CD4-positive, alpha-beta T cell treated with Interleukin-4 for 1 hour (primary cell): Measurements from ENCODE around the gene SEL1L3.
"Not testable (repeated sequence)": the region's sequence is repeated elsewhere in the genome, so short reads cannot be mapped to it uniquely, and the experiment has no call there.

ENCODE experiments used
- DNase-seq, 2 donors: peaks; one replicate each; pipeline ENCODE4 v3.0.0-alpha.2; 2020 to 2022

SEL1L3 gene

GRCh38 chr4:25879091-25879584 is 16.4 kb upstream of the SEL1L3 start:
- no peak for DNase-seq

DNA sequence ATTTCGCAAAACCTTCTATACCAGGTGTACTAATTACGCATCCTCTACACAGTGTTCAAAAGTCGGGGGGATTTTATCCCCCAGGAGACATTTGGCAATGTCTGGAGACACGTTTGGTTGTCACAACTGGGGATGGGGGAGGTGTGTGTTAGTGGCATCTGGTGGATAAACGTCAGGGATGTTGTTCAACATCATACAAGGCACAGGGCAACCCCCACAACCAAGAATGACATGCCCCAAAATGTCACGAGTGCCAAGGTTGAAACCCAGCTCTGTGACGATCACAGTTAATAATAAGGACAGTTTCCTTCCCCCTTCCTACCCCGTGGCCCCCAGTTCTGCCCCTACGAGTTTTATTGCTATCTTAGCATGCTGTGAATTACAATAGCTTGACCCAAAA is 15.9 kb upstream of the SEL1L3 start:
- peak in 1 of 2 donors; percentile 73 for DNase-seq

DNA sequence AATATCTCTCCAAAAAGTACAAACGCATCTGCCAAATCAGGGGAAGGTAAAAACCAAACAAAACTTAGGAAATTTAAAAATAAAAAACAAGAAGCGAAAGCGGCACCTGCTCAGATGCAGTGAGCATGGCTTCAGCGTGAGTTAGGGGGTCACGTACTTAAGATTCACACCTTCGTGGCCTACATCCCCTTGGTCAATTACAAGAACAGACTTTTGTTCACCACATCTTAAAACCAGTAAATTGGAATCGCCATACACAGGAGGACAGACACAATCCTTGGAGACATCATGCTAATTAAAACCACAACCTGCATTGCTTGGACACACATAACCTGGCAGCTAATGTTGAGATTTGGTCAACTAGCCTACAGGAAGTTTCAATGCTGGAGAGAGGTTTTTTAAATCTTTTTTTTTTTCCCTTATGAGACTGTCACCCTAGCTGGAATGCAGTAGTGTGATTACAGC is 12.5 kb upstream of the SEL1L3 start:
- peak in 1 of 2 donors; percentile 68 for DNase-seq

DNA sequence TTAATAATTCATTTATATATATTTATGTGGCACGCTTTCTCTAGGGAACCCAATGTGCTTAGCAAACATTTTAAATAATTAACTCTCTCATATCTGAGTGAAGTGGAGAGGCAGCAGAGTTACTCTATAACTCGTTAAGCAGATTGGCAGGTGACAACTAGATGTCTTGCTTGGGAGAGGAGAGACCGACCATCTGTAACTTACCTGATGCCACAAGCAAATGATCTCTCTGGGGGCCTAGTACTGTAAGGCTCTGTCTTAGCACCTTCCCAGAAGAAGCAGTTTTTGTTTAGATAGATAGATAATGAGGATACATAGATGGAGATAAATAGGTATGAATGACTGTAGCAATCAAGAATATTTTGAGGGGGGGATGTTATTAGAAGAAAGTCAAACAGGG is 11.9 kb upstream of the SEL1L3 start:
- no peak for DNase-seq

DNA sequence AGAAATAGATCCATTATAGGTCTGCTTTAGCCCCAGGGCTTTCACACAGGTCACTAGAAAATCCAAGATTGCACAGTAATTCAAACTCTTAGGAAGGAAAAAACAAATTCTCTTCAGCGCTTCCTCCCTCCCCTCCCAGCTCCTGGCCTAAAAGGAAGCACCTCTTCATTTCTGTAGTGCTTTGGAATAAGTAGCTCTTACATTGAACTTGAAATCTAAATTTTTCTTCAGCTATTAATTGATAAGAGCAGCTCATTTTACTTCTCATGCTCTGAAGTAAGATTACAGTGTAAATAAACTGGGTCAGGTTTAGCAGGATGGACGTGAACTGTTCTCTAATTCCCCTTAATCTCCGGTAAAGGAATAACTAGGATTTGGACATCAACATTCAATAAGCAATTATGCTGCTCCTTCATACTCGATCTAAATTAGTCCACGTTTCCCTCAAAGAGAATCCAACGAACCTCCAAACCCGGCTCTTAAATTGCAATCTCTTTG is 10.9 kb upstream of the SEL1L3 start:
- no peak for DNase-seq

GRCh38 chr4:25872851-25873631 is 10.3 kb upstream of the SEL1L3 start:
- DNase-seq = no peak

DNA sequence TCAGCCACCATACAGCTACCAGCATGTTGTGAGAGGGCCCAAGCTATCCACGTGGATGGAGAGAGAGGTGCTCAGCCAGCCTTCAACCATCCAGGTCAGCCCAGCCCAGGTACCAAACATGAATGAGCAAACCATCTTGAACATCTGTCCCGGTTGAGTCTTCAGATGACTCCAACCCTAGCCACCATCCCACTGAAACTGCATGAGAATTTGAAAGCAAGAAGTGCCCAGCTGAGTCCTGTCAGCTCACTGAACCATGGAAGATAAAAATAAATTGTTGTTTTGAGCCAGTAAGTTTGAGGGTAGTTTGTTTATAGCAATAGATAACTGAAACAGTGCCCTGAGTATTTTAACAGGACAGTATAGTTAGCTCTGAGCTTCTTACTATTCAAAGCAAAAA is 7.3 kb upstream of the SEL1L3 start:
- no peak for DNase-seq

GRCh38 chr4:25867781-25868294 is 5.0 kb upstream of the SEL1L3 start:
- no peak for DNase-seq

- DNase-seq = not testable (repeated sequence)
These were observed 3.6 kb upstream of the SEL1L3 start for GRCh38 chr4:25866401-25866800.

DNA sequence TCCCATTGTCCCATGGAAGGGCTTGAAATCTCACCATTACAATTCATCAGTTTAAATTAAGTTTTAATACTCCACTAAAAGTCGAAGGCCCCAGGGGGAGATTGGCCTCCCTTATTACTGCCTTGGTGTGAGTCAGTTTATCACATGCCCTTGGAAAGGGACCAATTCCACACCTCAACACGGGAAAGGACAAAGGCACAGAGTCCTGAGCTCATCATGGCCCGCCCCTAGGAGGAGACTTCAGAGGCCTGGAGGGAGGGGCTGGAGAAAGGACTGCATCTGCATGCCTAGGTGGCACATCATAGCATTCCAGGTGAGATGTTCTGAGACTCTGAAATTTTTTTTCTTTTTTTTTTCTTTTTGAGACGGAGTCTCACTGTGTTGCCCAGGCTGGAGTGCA is 2.8 kb upstream of the SEL1L3 start:
- DNase-seq = no peak

DNA sequence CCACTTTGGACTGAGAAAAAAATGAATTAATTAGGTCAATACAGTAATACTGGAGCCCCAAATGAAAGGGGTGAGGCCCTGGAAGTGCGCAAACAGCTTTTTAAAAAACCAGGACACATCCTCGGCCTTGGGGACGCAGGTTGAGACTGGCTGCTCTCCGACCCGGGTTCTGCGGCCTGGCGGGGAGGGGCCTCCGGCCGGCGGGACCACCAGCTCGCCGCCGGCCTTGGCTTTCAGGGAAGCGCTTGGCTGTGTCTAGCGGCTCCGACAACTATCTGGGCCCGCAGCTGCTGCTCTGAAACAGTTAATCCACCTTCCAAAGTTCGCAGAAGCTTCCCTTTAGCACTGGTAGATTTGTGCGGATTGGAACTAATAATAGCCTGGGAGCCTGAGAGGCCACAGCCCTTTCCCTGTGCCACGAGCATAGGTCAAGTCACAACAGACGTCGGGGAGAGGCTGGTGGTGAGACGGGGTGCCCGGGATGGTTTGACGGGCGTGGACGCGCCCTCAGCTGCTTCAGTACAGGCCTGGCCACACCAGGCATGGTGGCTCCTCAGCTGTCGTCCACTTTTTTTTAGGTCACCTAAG is 1.1 kb upstream of the SEL1L3 start:
- no peak for DNase-seq

GRCh38 chr4:25863347-25863784 is 578 bp upstream of the SEL1L3 start:
- DNase-seq = peak; percentile 14 to 18

DNA sequence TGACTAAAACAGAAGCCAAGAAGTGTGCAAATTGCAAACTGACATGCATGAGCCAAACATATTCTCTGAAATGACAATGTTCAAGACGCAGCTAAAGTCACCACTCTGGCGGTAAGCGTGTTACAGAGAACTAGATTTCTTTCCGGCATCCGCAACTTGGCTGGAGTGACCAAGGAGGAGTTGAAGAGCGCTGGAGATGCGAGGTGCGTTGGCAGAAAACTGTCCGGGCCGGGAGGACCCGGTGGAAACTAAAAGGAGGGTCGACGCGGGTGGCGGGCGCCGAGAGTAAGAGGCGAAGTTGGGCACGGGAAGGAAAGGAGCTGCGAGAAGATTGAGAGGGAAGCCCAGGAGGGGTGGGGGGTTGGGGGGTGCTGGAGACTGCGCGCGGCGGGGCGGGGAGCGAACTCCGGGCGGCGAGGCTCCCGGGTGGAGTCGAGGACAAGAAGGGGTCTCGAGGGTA is 807 bp downstream of the SEL1L3 start:
- peak; percentile 24 to 41 for DNase-seq

- peak in 1 of 2 donors; percentile 32 for DNase-seq
These were observed 1.4 kb downstream of the SEL1L3 start for GRCh38 chr4:25861280-25861950.

GRCh38 chr4:25860586-25861279 is 2.1 kb downstream of the SEL1L3 start:
- peak; percentile 48 to 74 for DNase-seq

GRCh38 chr4:25859429-25860148 is 3.2 kb downstream of the SEL1L3 start:
- DNase-seq = peak; percentile 50 to 75

GRCh38 chr4:25857851-25858400 is 4.9 kb downstream of the SEL1L3 start:
- DNase-seq = no peak

GRCh38 chr4:25857403-25857802 is 5.4 kb downstream of the SEL1L3 start:
- DNase-seq = peak in 1 of 2 donors; percentile 35

DNA sequence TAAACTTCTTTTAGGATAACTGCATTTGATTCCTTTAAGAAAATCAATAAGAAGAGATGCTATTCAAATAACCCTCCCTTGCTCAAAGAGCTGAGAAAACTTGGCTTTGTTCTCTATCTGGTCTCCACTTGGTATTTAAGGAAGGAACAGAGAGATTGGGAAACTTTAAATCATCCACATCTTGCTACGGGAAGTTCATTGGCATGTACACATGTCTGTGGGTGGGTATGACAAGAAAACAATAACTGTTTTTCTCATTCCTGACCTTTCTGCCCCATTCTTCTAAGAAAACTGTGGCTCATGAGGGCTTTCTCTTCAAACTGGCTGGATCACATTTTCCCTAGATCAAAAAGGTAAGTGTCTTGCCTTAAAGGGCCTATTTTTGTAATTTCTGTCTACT is 6.0 kb downstream of the SEL1L3 start:
- no peak for DNase-seq

DNA sequence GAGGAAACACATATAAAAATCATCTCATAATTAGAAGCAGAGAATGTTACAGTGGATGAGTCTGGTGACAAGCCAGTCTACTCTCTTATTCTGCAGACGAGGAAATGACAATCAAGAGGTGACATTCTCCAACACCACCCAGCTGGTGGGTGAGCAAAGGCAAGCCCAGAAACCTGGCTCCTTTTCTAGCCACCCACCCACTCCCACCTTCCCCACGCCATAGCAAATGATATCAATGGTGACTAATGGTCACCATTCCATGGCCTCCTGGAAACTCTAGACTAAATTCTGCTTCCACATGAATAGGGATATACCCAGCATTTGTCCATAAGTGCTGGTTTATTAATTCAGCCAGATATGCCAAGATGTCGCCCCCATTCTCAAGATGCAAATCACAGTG is 10.7 kb downstream of the SEL1L3 start:
- DNase-seq = no peak

DNA sequence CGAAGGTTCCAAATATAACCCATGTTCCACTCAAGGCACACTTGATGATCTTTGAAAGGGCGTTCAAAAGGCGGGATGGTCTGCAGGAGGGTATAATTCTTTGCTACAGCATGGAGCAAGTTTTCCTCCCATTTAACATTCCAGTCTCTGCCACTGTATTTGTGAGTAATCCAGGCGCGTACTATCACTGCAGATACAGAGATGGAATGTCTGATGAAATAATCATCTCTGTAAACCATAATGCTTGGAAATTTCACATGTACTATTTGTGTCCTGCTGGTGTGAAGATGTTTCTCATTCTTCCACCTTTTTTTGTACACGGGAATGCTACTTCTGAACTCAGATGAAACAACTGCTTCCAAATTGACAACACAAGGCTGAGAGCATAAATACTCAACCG is 15.5 kb downstream of the SEL1L3 start:
- no peak for DNase-seq
